NK-92 (cell line): ENCODE data around the gene NBL1.

Experiments used
- DNase-seq: peaks from one replicate; lab custom pipeline; 2025; ENCODE audit not compliant: unreplicated experiment; lab: John Stamatoyannopoulos, UW

Gene NBL1

DNA sequence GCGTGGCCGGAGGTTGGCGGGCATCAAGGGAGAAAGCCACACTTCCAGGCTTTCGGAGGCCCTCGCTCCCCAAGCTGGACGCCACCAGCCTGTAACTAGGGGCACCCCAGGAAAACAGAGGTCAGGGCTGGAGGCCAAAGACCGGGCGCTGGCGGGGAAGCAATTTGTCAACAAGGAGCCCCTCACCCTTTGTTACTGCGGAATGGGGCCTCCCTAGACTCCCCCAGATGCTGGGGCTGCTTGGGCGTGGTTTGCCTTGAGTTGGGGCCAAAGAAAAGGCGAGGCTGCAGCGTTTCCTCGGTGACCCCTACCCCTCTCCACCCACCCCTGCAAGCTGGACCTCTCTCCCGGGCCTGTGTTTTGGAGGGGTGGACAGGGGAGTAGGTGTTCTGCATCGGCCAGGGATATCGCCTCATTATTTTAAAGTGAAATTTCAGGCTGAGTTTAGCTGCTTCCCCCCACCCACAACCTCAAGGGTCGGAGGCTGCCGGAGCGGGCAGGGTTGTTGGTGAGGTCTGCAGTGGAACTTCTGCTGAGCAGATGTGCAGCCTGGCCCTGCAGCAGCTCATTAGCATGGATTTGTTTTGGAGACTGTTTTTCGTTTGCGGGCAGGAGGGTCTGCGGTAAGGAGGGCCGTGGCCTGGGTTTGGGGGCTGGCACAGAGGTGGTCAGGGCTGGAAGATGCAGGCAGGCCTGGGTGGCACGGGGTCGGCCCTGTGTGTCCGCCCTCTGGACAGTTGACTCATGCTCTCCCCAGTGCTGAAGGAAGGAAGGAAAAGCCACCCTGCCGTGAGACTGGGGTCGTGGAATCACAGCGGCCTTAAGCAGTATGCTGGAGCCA lies 1.5 kb downstream of the NBL1 start:
- DNase-seq = no peak

DNA sequence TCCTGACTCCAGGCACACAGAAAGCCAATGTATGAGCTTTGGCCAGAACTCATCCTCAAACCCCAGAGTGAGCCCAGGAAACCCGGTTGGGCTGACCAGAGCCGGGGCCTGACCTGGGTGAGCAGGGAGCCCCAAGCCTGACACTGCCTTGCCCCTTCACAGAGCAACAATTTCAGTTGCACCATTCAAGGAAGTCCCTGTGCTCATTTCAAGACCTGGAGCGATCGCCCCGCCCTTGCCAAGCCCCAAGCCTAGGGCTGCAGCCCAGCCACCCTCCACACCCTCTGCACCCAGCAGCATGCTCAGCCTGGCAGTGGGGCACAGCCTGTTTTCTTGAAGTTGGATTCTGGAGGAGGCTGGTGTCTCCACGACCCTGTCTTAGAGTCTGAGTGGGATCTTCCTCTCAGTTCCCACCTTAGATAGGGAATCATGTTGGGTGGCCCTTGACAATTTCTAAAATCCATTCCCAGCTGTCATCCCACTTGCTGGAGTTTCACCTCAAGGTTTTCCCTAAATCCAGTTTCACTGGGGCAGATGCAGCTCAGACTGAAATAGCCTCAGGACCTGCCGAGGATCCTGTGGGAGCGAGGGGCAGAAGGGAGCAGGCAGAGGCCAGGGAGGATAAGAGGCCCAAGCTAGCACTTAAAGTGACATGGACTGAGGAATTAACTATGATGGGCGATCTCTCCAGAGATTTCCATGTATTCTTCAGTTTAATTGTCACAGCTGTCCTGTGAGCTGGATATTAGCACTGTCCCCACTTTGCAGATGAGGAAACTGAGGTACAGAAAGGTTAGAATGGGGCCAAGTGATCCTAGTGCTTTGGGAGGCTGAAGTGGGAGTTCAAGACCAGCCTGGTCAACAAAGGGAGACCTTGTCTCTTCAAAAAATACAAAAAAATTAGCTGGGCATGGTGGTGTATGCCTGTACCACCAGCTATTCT lies 2.5 kb downstream of the NBL1 start:
- DNase-seq = no peak

- DNase-seq = no peak
These were observed 3.5 kb downstream of the NBL1 start for GRCh38 chr1:19647643-19648042.

DNA sequence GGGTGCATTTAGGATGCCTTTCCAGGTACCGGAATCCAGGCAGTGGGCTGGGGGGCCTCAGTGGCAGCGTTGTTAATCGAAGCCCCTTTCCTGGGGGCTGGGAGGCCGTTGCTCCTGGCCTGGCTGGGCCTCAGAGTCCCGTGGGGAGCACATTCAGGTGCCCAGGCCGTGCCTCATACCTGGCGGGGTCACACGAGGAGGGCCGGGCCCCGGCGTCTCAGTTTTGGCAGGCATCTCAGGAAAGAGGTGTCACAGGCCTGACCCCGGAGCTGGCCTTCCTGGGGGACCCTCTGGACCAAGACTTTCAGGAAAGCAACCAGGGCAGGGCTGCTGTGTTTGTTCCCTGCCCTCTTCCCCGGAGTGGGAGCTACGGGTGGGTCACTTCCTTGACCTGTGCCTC lies 4.1 kb downstream of the NBL1 start:
- DNase-seq = no peak

- no peak for DNase-seq
These were observed 4.6 kb downstream of the NBL1 start for GRCh38 chr1:19648689-19649088.

- no peak for DNase-seq
These were observed 6.5 kb downstream of the NBL1 start for GRCh38 chr1:19650416-19651140.

DNA sequence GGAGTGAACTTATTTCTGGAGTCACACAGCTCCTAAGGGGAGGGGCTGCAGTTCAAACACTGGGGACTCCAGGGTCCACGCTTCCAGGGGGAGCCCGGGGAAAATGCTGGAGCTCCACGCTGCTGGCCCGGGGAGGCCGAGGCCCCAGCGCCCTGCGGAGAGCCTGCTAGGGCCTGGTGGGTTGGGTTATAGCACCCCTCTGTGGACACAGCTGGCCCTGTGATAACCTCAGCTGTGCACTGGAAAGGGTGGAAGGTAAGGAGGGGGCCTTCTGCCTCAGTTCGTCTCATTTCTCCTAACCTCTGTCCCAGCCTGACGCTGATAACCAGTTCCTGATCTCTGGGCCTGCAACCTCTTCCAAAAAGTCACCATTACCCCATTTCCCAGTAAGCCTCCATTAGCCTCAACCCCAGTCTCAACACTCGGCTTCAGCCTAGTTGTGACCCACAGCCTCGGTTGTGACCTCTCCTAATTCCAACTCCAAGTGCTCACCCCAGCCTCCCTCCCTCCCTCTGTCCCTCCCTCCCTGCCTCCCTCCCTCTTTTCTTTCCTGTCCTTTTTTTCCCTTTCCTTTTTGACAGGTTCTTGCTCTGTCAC lies 7.1 kb downstream of the NBL1 start:
- DNase-seq = no peak

- DNase-seq = no peak
These were observed 10.3 kb downstream of the NBL1 start for GRCh38 chr1:19654386-19654785.

- DNase-seq = no peak
These were observed 11.0 kb downstream of the NBL1 start for GRCh38 chr1:19654886-19655717.

DNA sequence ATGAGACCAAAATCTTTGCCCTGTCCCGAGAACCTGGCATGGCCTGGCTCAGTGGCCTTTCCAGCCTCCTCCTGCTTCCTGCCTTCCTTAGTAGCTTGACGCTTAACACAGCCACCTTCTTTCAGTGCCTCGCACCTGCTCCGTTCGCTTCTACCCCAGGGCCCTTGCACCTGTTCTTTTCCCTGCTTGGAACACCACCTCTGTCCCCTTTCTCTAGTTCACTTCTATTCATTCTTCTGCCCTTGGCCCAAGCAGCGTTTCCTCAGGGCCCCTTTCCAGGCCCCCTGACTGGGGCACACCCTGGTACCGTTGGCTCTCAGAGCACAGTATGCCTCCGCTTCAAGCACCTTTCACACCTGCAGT lies 11.6 kb downstream of the NBL1 start:
- no peak for DNase-seq

DNA sequence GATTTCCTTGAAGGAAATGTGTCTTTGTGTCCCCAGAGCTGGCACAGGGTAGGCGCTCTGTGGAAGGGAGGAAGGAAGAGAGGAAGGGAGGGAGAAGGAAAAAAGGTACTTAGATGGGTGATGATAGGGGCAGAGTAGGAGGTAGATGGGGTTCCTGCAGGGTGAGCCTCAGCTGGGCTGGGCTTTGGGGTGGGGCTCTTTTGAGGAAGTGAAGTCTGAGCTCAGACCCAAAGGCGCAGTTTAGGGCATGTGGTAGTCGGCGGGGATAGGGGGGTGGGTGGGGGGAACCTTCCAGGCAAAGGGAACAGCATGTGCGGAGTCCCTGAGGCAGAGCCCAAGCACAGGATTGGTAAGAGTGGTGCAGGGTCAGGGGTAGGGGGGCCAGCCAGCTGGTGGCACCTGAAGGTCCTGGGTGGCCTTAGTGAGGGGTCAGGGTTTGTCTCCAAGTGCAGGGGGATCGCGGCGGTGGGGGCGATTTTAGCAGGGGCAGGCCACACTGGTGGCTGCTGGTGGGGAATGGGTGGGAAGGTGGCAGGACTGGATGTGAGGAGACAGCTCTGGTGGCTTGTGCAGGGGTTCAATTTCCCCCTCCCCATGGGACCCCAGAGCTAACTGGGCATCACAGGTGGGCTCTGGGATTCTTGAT lies 12.1 kb downstream of the NBL1 start:
- DNase-seq = no peak

DNA sequence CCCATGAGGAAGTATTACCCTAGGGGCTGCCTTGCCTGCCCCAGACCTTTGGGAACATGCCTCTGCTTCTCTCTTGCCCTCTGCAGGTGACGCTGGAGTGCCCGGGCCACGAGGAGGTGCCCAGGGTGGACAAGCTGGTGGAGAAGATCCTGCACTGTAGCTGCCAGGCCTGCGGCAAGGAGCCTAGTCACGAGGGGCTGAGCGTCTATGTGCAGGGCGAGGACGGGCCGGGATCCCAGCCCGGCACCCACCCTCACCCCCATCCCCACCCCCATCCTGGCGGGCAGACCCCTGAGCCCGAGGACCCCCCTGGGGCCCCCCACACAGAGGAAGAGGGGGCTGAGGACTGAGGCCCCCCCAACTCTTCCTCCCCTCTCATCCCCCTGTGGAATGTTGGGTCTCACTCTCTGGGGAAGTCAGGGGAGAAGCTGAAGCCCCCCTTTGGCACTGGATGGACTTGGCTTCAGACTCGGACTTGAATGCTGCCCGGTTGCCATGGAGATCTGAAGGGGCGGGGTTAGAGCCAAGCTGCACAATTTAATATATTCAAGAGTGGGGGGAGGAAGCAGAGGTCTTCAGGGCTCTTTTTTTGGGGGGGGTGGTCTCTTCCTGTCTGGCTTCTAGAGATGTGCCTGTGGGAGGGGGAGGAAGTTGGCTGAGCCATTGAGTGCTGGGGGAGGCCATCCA lies 12.8 kb downstream of the NBL1 start:
- DNase-seq = no peak

GRCh38 chr1:19657511-19657910 lies 13.4 kb downstream of the NBL1 start:
- no peak for DNase-seq

- no peak for DNase-seq
These were observed 14.1 kb downstream of the NBL1 start for GRCh38 chr1:19658186-19658585.

DNA sequence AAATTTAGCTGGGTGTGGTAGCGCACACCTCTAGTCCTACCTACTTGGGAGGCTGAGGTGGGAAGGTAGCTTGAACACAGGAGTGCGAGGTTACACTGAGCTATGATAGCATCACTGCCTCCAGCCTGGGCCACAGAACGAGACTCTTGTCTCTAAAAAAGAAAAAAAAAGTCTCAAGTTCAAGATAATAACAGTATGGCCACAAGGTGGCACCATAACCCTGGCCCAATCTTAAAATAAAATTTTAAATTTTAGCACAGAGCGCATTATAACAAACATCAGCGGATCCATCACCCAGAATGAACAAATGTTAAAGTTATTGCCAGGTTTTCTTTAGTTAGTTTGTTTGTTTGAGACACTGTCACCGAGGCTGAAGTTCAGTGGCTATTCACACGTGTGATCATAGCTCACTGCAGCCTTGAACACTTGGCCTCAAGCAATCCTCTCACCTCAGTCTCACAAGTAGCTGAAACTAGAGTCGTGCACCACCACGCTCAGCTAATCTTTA lies 17.7 kb downstream of the NBL1 start:
- no peak for DNase-seq

- DNase-seq = no peak
These were observed 18.2 kb downstream of the NBL1 start for GRCh38 chr1:19662313-19662712.

GRCh38 chr1:19664453-19665185 lies 20.5 kb downstream of the NBL1 start, which contains the start of gene HTR6:
Gene HTR6 (plus strand): TSS chr1:19664875. CDS start chr1:19665754, 879 bp downstream.
- no peak for DNase-seq

DNA sequence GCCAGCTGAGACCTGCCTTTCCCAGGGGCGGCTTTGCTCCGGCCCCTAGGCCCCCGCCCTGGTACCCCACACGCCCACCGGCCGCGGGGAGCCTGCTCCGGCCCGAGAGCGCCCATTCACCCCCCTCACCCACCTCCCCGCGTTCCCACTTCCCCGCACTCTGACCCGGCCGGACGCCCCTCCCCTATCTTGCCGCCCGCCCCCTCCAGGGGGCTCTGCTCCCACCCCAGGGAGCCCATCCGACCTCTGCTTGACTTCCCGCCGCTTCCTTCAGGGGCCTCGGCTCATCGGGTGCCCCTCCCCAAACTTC lies 21.0 kb downstream of the NBL1 start:
- no peak for DNase-seq
